GM19351 (cell line): Measurements from ENCODE around the gene TCP11.

Experiments used
- ATAC-seq: cut with Tn5 transposase; IDR thresholded peaks from one replicate; pipeline ENCODE4 v1.9.1; 2021; ENCODE audit warnings: mild to moderate bottlenecking, moderate library complexity; ENCODE audit not compliant: unreplicated experiment

The TCP11 gene

GRCh38 chr6:35173427-35174087, 32.4 kb upstream of the TCP11 start:
- ATAC-seq: no peak

- ATAC-seq: no peak
These were observed 31.9 kb upstream of the TCP11 start for GRCh38 chr6:35173044-35173426.

GRCh38 chr6:35170891-35171290, 29.8 kb upstream of the TCP11 start:
- ATAC-seq: no peak

- no peak for ATAC-seq
These were observed 29.0 kb upstream of the TCP11 start for GRCh38 chr6:35170166-35170565.

- no peak for ATAC-seq
These were observed 27.3 kb upstream of the TCP11 start for GRCh38 chr6:35168461-35168861.

- ATAC-seq: no peak
These were observed 26.4 kb upstream of the TCP11 start for GRCh38 chr6:35167505-35167904.

GRCh38 chr6:35166520-35166919, 25.4 kb upstream of the TCP11 start:
- ATAC-seq: no peak

- ATAC-seq: no peak
These were observed 25.0 kb upstream of the TCP11 start for GRCh38 chr6:35166116-35166515.

- no peak for ATAC-seq
These were observed 24.5 kb upstream of the TCP11 start for GRCh38 chr6:35165630-35166071.

GRCh38 chr6:35164868-35165267, 23.7 kb upstream of the TCP11 start:
- no peak for ATAC-seq

- ATAC-seq: no peak
These were observed 23.1 kb upstream of the TCP11 start for GRCh38 chr6:35164277-35164676.

GRCh38 chr6:35163836-35164235, 22.7 kb upstream of the TCP11 start:
- no peak for ATAC-seq

- no peak for ATAC-seq
These were observed 20.9 kb upstream of the TCP11 start for GRCh38 chr6:35161776-35162607.

GRCh38 chr6:35161266-35161665, 20.1 kb upstream of the TCP11 start:
- ATAC-seq: no peak

- no peak for ATAC-seq
These were observed 19.5 kb upstream of the TCP11 start for GRCh38 chr6:35160642-35161041.

- ATAC-seq: no peak
These were observed 17.4 kb upstream of the TCP11 start for GRCh38 chr6:35158520-35158919.

GRCh38 chr6:35154947-35155346, 13.8 kb upstream of the TCP11 start:
- no peak for ATAC-seq

- ATAC-seq: no peak
These were observed 13.1 kb upstream of the TCP11 start for GRCh38 chr6:35154262-35154661.

GRCh38 chr6:35152067-35152707, 11.0 kb upstream of the TCP11 start:
- ATAC-seq: no peak

GRCh38 chr6:35151466-35151865, 10.3 kb upstream of the TCP11 start:
- ATAC-seq: no peak

- no peak for ATAC-seq
These were observed 8.9 kb upstream of the TCP11 start for GRCh38 chr6:35149891-35150566.
